Astrocyte (in vitro differentiated cells and primary cell): Measurements from ENCODE around the gene P3H2. TPM values are rescaled to one million over a fixed set of nuclear protein-coding genes. Genes with fewer than 3 reads are reported as not detected.

ENCODE experiments used
- DNase-seq: peaks from one replicate; pipeline ENCODE4 v3.0.0-alpha.2; 2010; ENCODE audit warnings: low read depth
- FAIRE-seq: peaks from 2 replicates; lab custom pipeline; 2011; peaks lifted over from hg19 to GRCh38; lab: Jason Lieb, UNC
- H2AFZ ChIP-seq: 2 replicates; pipeline ENCODE4 v1.6.0; 2012; ENCODE audit warnings: low read depth, low read length, inconsistent platforms
- H3K27ac ChIP-seq: 2 replicates; pipeline ENCODE4 v1.5.1; 2011; ENCODE audit warnings: low read depth, low read length, inconsistent platforms
- H3K27me3 ChIP-seq: 2 replicates; pipeline ENCODE4 v1.6.0; 2011; ENCODE audit warnings: low read length, inconsistent platforms; ENCODE audit not compliant: insufficient read depth
- H3K36me3 ChIP-seq: 2 replicates; pipeline ENCODE4 v1.5.1; 2011; ENCODE audit warnings: low read length, inconsistent platforms; ENCODE audit not compliant: insufficient read depth
- H3K4me1 ChIP-seq: 2 replicates; pipeline ENCODE4 v1.5.1; 2011; ENCODE audit warnings: low read length, inconsistent platforms; ENCODE audit not compliant: insufficient read depth
- H3K4me2 ChIP-seq: 2 replicates; pipeline ENCODE4 v1.6.0; 2012; ENCODE audit warnings: low read length, inconsistent platforms
- H3K4me3 ChIP-seq: 2 replicates; pipeline ENCODE4 v1.5.1; 2011; ENCODE audit warnings: low read depth, mild to moderate bottlenecking, low read length, inconsistent platforms; ENCODE audit not compliant: insufficient read depth
- H3K79me2 ChIP-seq: 2 replicates; pipeline ENCODE4 v1.6.0; 2012; ENCODE audit warnings: mild to moderate bottlenecking, low read length, inconsistent platforms; ENCODE audit not compliant: insufficient read depth
- H3K9ac ChIP-seq: 2 replicates; pipeline ENCODE4 v1.6.0; 2012; ENCODE audit warnings: mild to moderate bottlenecking, low read length, inconsistent platforms
- H3K9me3 ChIP-seq: 2 replicates; pipeline ENCODE4 v1.5.1; 2012; ENCODE audit warnings: low read depth, mild to moderate bottlenecking, low read length, inconsistent platforms; ENCODE audit not compliant: insufficient read depth
- H4K20me1 ChIP-seq: 2 replicates; pipeline ENCODE4 v1.6.0; 2012; ENCODE audit warnings: low read length, inconsistent platforms; ENCODE audit not compliant: insufficient read depth
- H3K27ac Mint-ChIP-seq: one replicate; pipeline ENCODE4 v1.8.0; 2021; ENCODE audit warnings: mild to moderate bottlenecking, mixed read lengths; ENCODE audit not compliant: unreplicated experiment
- H3K27me3 Mint-ChIP-seq: one replicate; pipeline ENCODE4 v1.8.0; 2021; ENCODE audit warnings: low read depth, mixed read lengths; ENCODE audit not compliant: unreplicated experiment
- H3K36me3 Mint-ChIP-seq: one replicate; pipeline ENCODE4 v1.8.0; 2021; ENCODE audit warnings: low read depth, mixed read lengths; ENCODE audit not compliant: unreplicated experiment
- H3K4me1 Mint-ChIP-seq: one replicate; pipeline ENCODE4 v1.8.0; 2021; ENCODE audit warnings: low read depth, mixed read lengths; ENCODE audit not compliant: unreplicated experiment
- H3K4me3 Mint-ChIP-seq: one replicate; pipeline ENCODE4 v1.8.0; 2021; ENCODE audit warnings: mild to moderate bottlenecking, moderate library complexity, mixed read lengths; ENCODE audit not compliant: unreplicated experiment
- H3K9me3 Mint-ChIP-seq: one replicate; pipeline ENCODE4 v1.8.0; 2021; ENCODE audit warnings: mild to moderate bottlenecking, mixed read lengths; ENCODE audit not compliant: unreplicated experiment
- CTCF ChIP-seq: IDR thresholded peaks from 2 replicates; pipeline ENCODE4 v1.5.1; 2011; ENCODE audit warnings: low read depth, mild to moderate bottlenecking, inconsistent platforms, low read length, moderate library complexity; ENCODE audit not compliant: insufficient read depth
- EZH2 ChIP-seq: IDR thresholded peaks from 2 replicates; pipeline ENCODE4 v1.6.1; 2012; ENCODE audit warnings: mild to moderate bottlenecking, low read length, inconsistent platforms; ENCODE audit not compliant: insufficient read depth
- total RNA-seq: library from RNA; stranded (reverse); gene quantifications from 2 replicates; pipeline ENCODE4 v1.2.1, GENCODE V29; 2021

P3H2 gene
- total RNA-seq, 1 donor from 2014 or later: 57.7 TPM

DNA sequence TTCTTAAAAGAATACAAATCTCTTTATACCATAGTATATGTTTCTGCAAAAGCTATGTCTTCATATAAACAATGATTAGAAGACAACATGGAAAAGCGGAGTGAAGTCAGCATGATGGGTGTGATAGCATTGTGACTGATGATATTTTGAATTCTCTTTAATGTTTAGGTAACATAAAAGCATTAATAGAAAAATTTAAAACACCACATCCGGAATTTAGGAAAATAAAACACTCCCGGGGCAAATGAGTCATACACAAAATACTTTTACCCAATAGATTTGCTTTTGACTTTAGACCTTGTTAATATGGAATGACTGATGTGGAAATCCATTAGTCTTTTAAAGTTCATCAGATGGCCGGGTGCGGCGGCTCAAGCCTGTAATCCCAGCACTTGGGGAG lies 134.7 kb downstream of the P3H2 start:
- Mint-ChIP-seq H3K4me3 (no peak overlapping the region), H3K27ac (no peak overlapping the region), H3K27me3 (no peaks in the 10 kb centered on the region), H3K36me3 (peaks cover 9% of the 10 kb centered on the region), H3K9me3 (no peaks in the 10 kb centered on the region), H3K4me1 (peaks cover 9% of the 10 kb centered on the region)
- no peak overlapping the region for H3K4me3 ChIP-seq
- H3K9me3 ChIP-seq: no peaks in the 10 kb centered on the region
- no peak overlapping the region for H2AFZ ChIP-seq
- no peaks in the 10 kb centered on the region for H3K27me3 ChIP-seq
- H4K20me1 ChIP-seq: no peaks in the 10 kb centered on the region
- DNase-seq: peak; percentile 56
- no peak for FAIRE-seq
- H3K9ac ChIP-seq: no peak overlapping the region
- no peak overlapping the region for H3K27ac ChIP-seq
- H3K36me3 ChIP-seq: no peaks in the 10 kb centered on the region
- no peaks in the 10 kb centered on the region for H3K79me2 ChIP-seq
- TF ChIP-seq CTCF (no peak), EZH2 (no peak)
- no peak overlapping the region for H3K4me2 ChIP-seq
- peaks cover 12% of the 10 kb centered on the region for H3K4me1 ChIP-seq

DNA sequence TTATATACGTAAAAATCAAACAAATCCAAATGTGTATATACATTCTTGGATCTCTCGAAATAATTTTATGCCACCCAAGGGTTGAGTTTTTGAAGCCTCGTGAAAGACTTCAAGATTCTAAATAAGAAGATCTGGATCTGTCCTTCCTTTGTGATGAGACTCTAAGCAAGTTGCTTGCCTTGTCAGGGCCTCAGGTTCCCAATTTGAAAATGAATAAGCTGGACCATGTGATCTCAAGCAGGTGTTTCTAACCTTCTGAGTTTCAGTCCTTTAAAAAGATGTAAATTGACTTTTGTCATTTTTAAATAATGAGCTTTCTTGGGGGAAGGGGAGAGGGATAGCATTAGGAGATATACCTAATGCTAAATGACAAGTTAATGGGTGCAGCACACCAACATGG lies 137.1 kb downstream of the P3H2 start:
- Mint-ChIP-seq H3K27me3 (no peaks in the 10 kb centered on the region), H3K36me3 (peaks cover 9% of the 10 kb centered on the region)

More for the DNA sequence above, 137.1 kb downstream of the P3H2 start:
- Histone ChIP-seq H3K79me2 (no peaks in the 10 kb centered on the region), H3K27ac (no peak overlapping the region), H3K4me3 (no peak overlapping the region), H4K20me1 (no peaks in the 10 kb centered on the region), H3K9ac (no peak overlapping the region), H3K27me3 (no peaks in the 10 kb centered on the region), H3K4me1 (peaks cover 12% of the 10 kb centered on the region), H2AFZ (no peak overlapping the region), H3K9me3 (no peaks in the 10 kb centered on the region), H3K36me3 (no peaks in the 10 kb centered on the region), H3K4me2 (no peak overlapping the region)
- Mint-ChIP-seq H3K4me3 (no peak overlapping the region), H3K27ac (no peak overlapping the region), H3K4me1 (peaks cover 9% of the 10 kb centered on the region), H3K9me3 (no peaks in the 10 kb centered on the region)
- DNase-seq (no peak), FAIRE-seq (no peak)
- TF ChIP-seq EZH2: no peak
- no peak for TF ChIP-seq CTCF
